ENCODE measurements around the gene XXYLT1. TPM values are rescaled to one million over a fixed set of nuclear protein-coding genes. Genes with fewer than 3 reads are reported as not detected.
"Not testable (repeated sequence)": the region's sequence is repeated elsewhere in the genome, so short reads cannot be mapped to it uniquely, and the experiment has no call there.

Gene XXYLT1
- total RNA-seq, 1 donor from 2014 or later = 14.5 TPM

- H3K27me3 ChIP-seq = no peaks in the 10 kb centered on the region
- no peak overlapping the region for H3K4me3 ChIP-seq
- no peaks in the 10 kb centered on the region for H3K9me3 ChIP-seq
- no peaks in the 10 kb centered on the region for H3K36me3 ChIP-seq
- no peak for TF ChIP-seq CTCF (IDR thresholded peaks at IDR 0.05)
- no peak for TF ChIP-seq POLR2A (IDR thresholded peaks at IDR 0.05)
- TF ChIP-seq POLR2AphosphoS5 (IDR thresholded peaks at IDR 0.05; ENCODE audit: insufficient read depth in 1 of 2, low read depth in 1 of 2) = no peak
- no peaks in the 10 kb centered on the region for H3K4me1 ChIP-seq
- intact Hi-C loops (cut with DNase I) = no loop called here
- DNase-seq (ENCODE audit: extremely low spot score in 2 of 2) = no peak
- no peak overlapping the region for H3K27ac ChIP-seq
These were observed 212.5 kb downstream of the XXYLT1 start for GRCh38 chr3:195058336-195059005.

- Histone ChIP-seq H3K27me3 (no peaks in the 10 kb centered on the region), H3K4me3 (no peak overlapping the region), H3K4me1 (no peaks in the 10 kb centered on the region), H3K9me3 (no peaks in the 10 kb centered on the region), H3K27ac (no peak overlapping the region), H3K36me3 (no peaks in the 10 kb centered on the region)
- no peak for DNase-seq (ENCODE audit: extremely low spot score in 2 of 2)
- intact Hi-C loops (cut with DNase I) = no loop called here
- no peak for TF ChIP-seq POLR2A (IDR thresholded peaks at IDR 0.05)
- TF ChIP-seq POLR2AphosphoS5 (IDR thresholded peaks at IDR 0.05; ENCODE audit: insufficient read depth in 1 of 2, low read depth in 1 of 2) = no peak
- no peak for TF ChIP-seq CTCF (IDR thresholded peaks at IDR 0.05)
These were observed 213.2 kb downstream of the XXYLT1 start for GRCh38 chr3:195057716-195058115.

- no peaks in the 10 kb centered on the region for H3K4me1 ChIP-seq
- DNase-seq (ENCODE audit: extremely low spot score in 2 of 2) = no peak
- no peaks in the 10 kb centered on the region for H3K27me3 ChIP-seq
- no peak overlapping the region for H3K27ac ChIP-seq
- H3K36me3 ChIP-seq = no peaks in the 10 kb centered on the region
- H3K9me3 ChIP-seq = no peaks in the 10 kb centered on the region
- H3K4me3 ChIP-seq = no peak overlapping the region
- no peak for TF ChIP-seq POLR2AphosphoS5 (IDR thresholded peaks at IDR 0.05; ENCODE audit: insufficient read depth in 1 of 2, low read depth in 1 of 2)
- no peak for TF ChIP-seq POLR2A (IDR thresholded peaks at IDR 0.05)
- no peak for TF ChIP-seq CTCF (IDR thresholded peaks at IDR 0.05)
- intact Hi-C loops (cut with DNase I) = no loop called here
These were observed 214.5 kb downstream of the XXYLT1 start for GRCh38 chr3:195056506-195056905.

- Histone ChIP-seq H3K27ac (no peak overlapping the region), H3K4me3 (no peak overlapping the region), H3K36me3 (no peaks in the 10 kb centered on the region), H3K9me3 (no peaks in the 10 kb centered on the region), H3K4me1 (no peaks in the 10 kb centered on the region), H3K27me3 (no peaks in the 10 kb centered on the region)
- DNase-seq (ENCODE audit: extremely low spot score in 2 of 2) = no peak
- intact Hi-C loops (cut with DNase I) = no loop called here
- TF ChIP-seq POLR2A (IDR thresholded peaks at IDR 0.05) (no peak), CTCF (IDR thresholded peaks at IDR 0.05) (no peak), POLR2AphosphoS5 (IDR thresholded peaks at IDR 0.05; ENCODE audit: insufficient read depth in 1 of 2, low read depth in 1 of 2) (no peak)
These were observed 216.6 kb downstream of the XXYLT1 start for GRCh38 chr3:195054311-195054710.

- Histone ChIP-seq H3K27ac (no peak overlapping the region), H3K4me3 (no peak overlapping the region), H3K27me3 (no peaks in the 10 kb centered on the region), H3K36me3 (no peaks in the 10 kb centered on the region), H3K4me1 (no peaks in the 10 kb centered on the region), H3K9me3 (no peaks in the 10 kb centered on the region)
- TF ChIP-seq POLR2AphosphoS5 (IDR thresholded peaks at IDR 0.05; ENCODE audit: insufficient read depth in 1 of 2, low read depth in 1 of 2) = no peak
- no peak for TF ChIP-seq POLR2A (IDR thresholded peaks at IDR 0.05)
- no peak for TF ChIP-seq CTCF (IDR thresholded peaks at IDR 0.05)
- DNase-seq (ENCODE audit: extremely low spot score in 2 of 2) = no peak
- intact Hi-C loops (cut with DNase I) = no loop called here
These were observed 218.0 kb downstream of the XXYLT1 start for GRCh38 chr3:195052939-195053338.

GRCh38 chr3:195050296-195050695 lies 220.7 kb downstream of the XXYLT1 start:
- DNase-seq (ENCODE audit: extremely low spot score in 2 of 2); H3K4me3 ChIP-seq; H3K27me3 ChIP-seq; H3K9me3 ChIP-seq; H3K4me1 ChIP-seq; H3K36me3 ChIP-seq; intact Hi-C loops (cut with DNase I); H3K27ac ChIP-seq: not testable (repeated sequence)

Data from vagina (tissue), 2 donors.